ENCODE data around the gene HLA-DQB1.
A peak's percentile ranks its signal among the peaks of the same experiment; 100 is the strongest.
"Not testable (repeated sequence)": the region's sequence is repeated elsewhere in the genome, so short reads cannot be mapped to it uniquely, and the experiment has no call there.

The HLA-DQB1 gene

GRCh38 chr6:32642720-32643106 is 23.7 kb downstream of the HLA-DQB1 start:
- no peaks in the 10 kb centered on the region for H3K27me3 ChIP-seq

GRCh38 chr6:32641785-32642719 is 24.4 kb downstream of the HLA-DQB1 start:
- not testable (repeated sequence) for H3K27me3 ChIP-seq, H3K36me3 ChIP-seq, H3K4me2 ChIP-seq, H3K4me3 ChIP-seq, H3K4me1 ChIP-seq, H3K27ac ChIP-seq, H3K9me3 ChIP-seq, H4K20me1 ChIP-seq, H3K9ac ChIP-seq

More at GRCh38 chr6:32642720-32643106, 23.7 kb downstream of the HLA-DQB1 start:
- no peaks in the 10 kb centered on the region for H3K9me3 ChIP-seq
- TF ChIP-seq Cebpa-rat (IDR thresholded peaks at IDR 0.05), result no peak
- no peak overlapping the region for H3K4me2 ChIP-seq
- H3K4me1 ChIP-seq, result no peaks in the 10 kb centered on the region
- no peak overlapping the region for H3K9ac ChIP-seq
- H3K4me3 ChIP-seq, result no peak overlapping the region
- no peaks in the 10 kb centered on the region for H3K36me3 ChIP-seq
- H4K20me1 ChIP-seq, result no peaks in the 10 kb centered on the region
- no peak overlapping the region for H3K27ac ChIP-seq

- Histone ChIP-seq H3K27ac (no peak overlapping the region), H3K4me1 (no peaks in the 10 kb centered on the region), H4K20me1 (no peaks in the 10 kb centered on the region), H3K9me3 (no peaks in the 10 kb centered on the region), H3K27me3 (no peaks in the 10 kb centered on the region), H3K4me3 (no peak overlapping the region), H3K4me2 (no peak overlapping the region), H3K36me3 (no peaks in the 10 kb centered on the region), H3K9ac (no peak overlapping the region)
- no peak for TF ChIP-seq Cebpa-rat (IDR thresholded peaks at IDR 0.05)
Measured at GRCh38 chr6:32641122-32641521, 25.3 kb downstream of the HLA-DQB1 start.

- TF ChIP-seq Cebpa-rat (IDR thresholded peaks at IDR 0.05), result no peak
Measured at GRCh38 chr6:32639440-32640394, 26.7 kb downstream of the HLA-DQB1 start.

GRCh38 chr6:32638532-32639219 is 27.8 kb downstream of the HLA-DQB1 start:
- no peak overlapping the region for H3K4me2 ChIP-seq
- no peak overlapping the region for H3K9ac ChIP-seq
- no peaks in the 10 kb centered on the region for H4K20me1 ChIP-seq
- H3K27ac ChIP-seq, result no peak overlapping the region
- H3K4me3 ChIP-seq, result no peak overlapping the region
- TF ChIP-seq Cebpa-rat (IDR thresholded peaks at IDR 0.05), result no peak
- no peaks in the 10 kb centered on the region for H3K36me3 ChIP-seq
- H3K4me1 ChIP-seq, result 0 out of 2 replicates have a peak, but pooled peaks cover 5% of the 10 kb centered on the region
- no peaks in the 10 kb centered on the region for H3K27me3 ChIP-seq
- H3K9me3 ChIP-seq, result no peaks in the 10 kb centered on the region

More at GRCh38 chr6:32639440-32640394, 26.7 kb downstream of the HLA-DQB1 start:
- Histone ChIP-seq H3K36me3 (no peaks in the 10 kb centered on the region), H3K9me3 (no peaks in the 10 kb centered on the region), H4K20me1 (no peaks in the 10 kb centered on the region), H3K27ac (no peak overlapping the region), H3K27me3 (no peaks in the 10 kb centered on the region), H3K4me1 (no peaks in the 10 kb centered on the region), H3K4me2 (no peak overlapping the region), H3K9ac (no peak overlapping the region), H3K4me3 (no peak overlapping the region)

- no peak for TF ChIP-seq Cebpa-rat (IDR thresholded peaks at IDR 0.05)
- Histone ChIP-seq H3K4me2 (peak overlapping the region; percentile 47), H3K4me3 (peak overlapping the region; percentile 55; the same call in 1 of the 2 replicates), H3K9me3 (no peaks in the 10 kb centered on the region), H3K27me3 (no peaks in the 10 kb centered on the region), H3K27ac (no peak overlapping the region), H3K9ac (no peak overlapping the region), H3K4me1 (0 out of 2 replicates have a peak, but pooled peaks cover 5% of the 10 kb centered on the region), H3K36me3 (no peaks in the 10 kb centered on the region), H4K20me1 (no peaks in the 10 kb centered on the region)
Measured at GRCh38 chr6:32637883-32638282, 28.6 kb downstream of the HLA-DQB1 start.

GRCh38 chr6:32637219-32637880 is 29.1 kb downstream of the HLA-DQB1 start, which contains the start of gene HLA-DQA1:
Gene HLA-DQA1 (plus strand): TSS chr6:32637406. CDS start chr6:32637459, 53 bp downstream.
- TF ChIP-seq Cebpa-rat (IDR thresholded peaks at IDR 0.05), result no peak
- Histone ChIP-seq H3K27me3 (no peaks in the 10 kb centered on the region), H3K36me3 (no peaks in the 10 kb centered on the region), H3K4me1 (0 out of 2 replicates have a peak, but pooled peaks cover 5% of the 10 kb centered on the region), H3K9ac (no peak within 1 kb of the TSS), H3K27ac (no peak within 1 kb of the TSS), H3K4me3 (peak within 1 kb of the TSS; percentile 55; the same call in 1 of the 2 replicates), H3K4me2 (peak within 1 kb of the TSS; percentile 47), H3K9me3 (no peaks in the 10 kb centered on the region), H4K20me1 (no peaks in the 10 kb centered on the region)

- H3K9me3 ChIP-seq, result no peaks in the 10 kb centered on the region
- H3K9ac ChIP-seq, result no peak overlapping the region
- H3K27me3 ChIP-seq, result no peaks in the 10 kb centered on the region
- no peak overlapping the region for H3K4me3 ChIP-seq
- no peak for TF ChIP-seq Cebpa-rat (IDR thresholded peaks at IDR 0.05)
- 0 out of 2 replicates have a peak, but pooled peaks cover 5% of the 10 kb centered on the region for H3K4me1 ChIP-seq
- H3K36me3 ChIP-seq, result no peaks in the 10 kb centered on the region
- no peaks in the 10 kb centered on the region for H4K20me1 ChIP-seq
- H3K4me2 ChIP-seq, result no peak overlapping the region
- H3K27ac ChIP-seq, result no peak overlapping the region
Measured at GRCh38 chr6:32635526-32636123, 30.8 kb downstream of the HLA-DQB1 start.

- H4K20me1 ChIP-seq, H3K36me3 ChIP-seq, H3K27me3 ChIP-seq, H3K9ac ChIP-seq, H3K4me2 ChIP-seq, H3K9me3 ChIP-seq, H3K27ac ChIP-seq, H3K4me3 ChIP-seq: not testable (repeated sequence)
- H3K4me1 ChIP-seq, result peaks cover 21% of the 10 kb centered on the region
Measured at GRCh38 chr6:32629793-32630192, 36.7 kb downstream of the HLA-DQB1 start.
